Fibroblast of lung (primary cell): ENCODE measurements around the gene MACROD2. TPM values are rescaled to one million over a fixed set of nuclear protein-coding genes. Genes with fewer than 3 reads are reported as not detected.

Experiments
- DNase-seq, 2 donors: peaks; one replicate each; pipeline versions ENCODE4 v3.0.0 to v3.0.0-alpha.2; 2010; ENCODE audit warnings: low read depth in 2 of 2
- H2AFZ ChIP-seq: 2 replicates; pipeline ENCODE4 v1.5.1; 2012; ENCODE audit warnings: low read length, control low read depth, inconsistent platforms
- H3K27ac ChIP-seq: 2 replicates; pipeline ENCODE4 v1.5.1; 2011; ENCODE audit warnings: low read length, control low read depth; ENCODE audit not compliant: insufficient read depth
- H3K27me3 ChIP-seq: 2 replicates; pipeline ENCODE4 v1.5.1; 2011; ENCODE audit warnings: mild to moderate bottlenecking, low read length; ENCODE audit not compliant: control insufficient read depth, insufficient read depth
- H3K36me3 ChIP-seq: 2 replicates; pipeline ENCODE4 v1.5.1; 2011; ENCODE audit warnings: low read length; ENCODE audit not compliant: control insufficient read depth, insufficient read depth
- H3K4me1 ChIP-seq: 2 replicates; pipeline ENCODE4 v1.5.1; 2011; ENCODE audit warnings: low read length; ENCODE audit not compliant: control insufficient read depth, insufficient read depth; ENCODE audit errors: extremely low read depth
- H3K4me2 ChIP-seq: 2 replicates; pipeline ENCODE4 v1.5.1; 2011; ENCODE audit warnings: low read length, control low read depth; ENCODE audit not compliant: insufficient read depth; ENCODE audit errors: extremely low read depth
- H3K4me3 ChIP-seq, 4 experiments: fragments of 200-600 bp in 1 of 4; sonication (generic) in 1 of 4; replicated peaks in 1 of 4; 2 replicates each; pipeline ENCODE4 v1.5.1; 2011 to 2016; ENCODE audit warnings: low read length in 4 of 4, low read depth in 3 of 4, mild to moderate bottlenecking in 3 of 4, control low read depth in 2 of 4, inconsistent platforms in 1 of 4, mixed read lengths in 1 of 4; ENCODE audit not compliant: insufficient read depth in 1 of 4; ENCODE audit errors: control extremely low read depth in 1 of 4
- H3K79me2 ChIP-seq: 2 replicates; pipeline ENCODE4 v1.5.1; 2012; ENCODE audit warnings: mild to moderate bottlenecking, low read length, inconsistent platforms; ENCODE audit not compliant: control insufficient read depth, insufficient read depth
- H3K9ac ChIP-seq: 2 replicates; pipeline ENCODE4 v1.5.1; 2011; ENCODE audit warnings: mild to moderate bottlenecking, low read length, control low read depth; ENCODE audit not compliant: insufficient read depth
- H3K9me3 ChIP-seq: 2 replicates; pipeline ENCODE4 v1.5.1; 2012; ENCODE audit warnings: low read depth, low read length; ENCODE audit not compliant: control insufficient read depth, insufficient read depth
- H4K20me1 ChIP-seq: 2 replicates; pipeline ENCODE4 v1.5.1; 2011; ENCODE audit warnings: low read length; ENCODE audit not compliant: control insufficient read depth, insufficient read depth; ENCODE audit errors: extremely low read depth
- EZH2 ChIP-seq: IDR thresholded peaks from 2 replicates; pipeline ENCODE4 v1.5.1; 2012; ENCODE audit warnings: low read length, control low read depth, mild to moderate bottlenecking; ENCODE audit errors: missing control alignments
- polyA plus RNA-seq, 2 donors: library from polyadenylated mRNA; depleted of rRNA in 1 of 2; stranded (reverse) in 1 of 2; unstranded in 1 of 2; fragments of >200 nt; gene quantifications; 2 replicates each; pipeline ENCODE4 v1.2.1, GENCODE V29; 2011 to 2012; ENCODE audit warnings: missing spikeins in 1 of 2
- total RNA-seq: library from RNA; depleted of rRNA; stranded (reverse); fragments of >200 nt; gene quantifications from 2 replicates; pipeline ENCODE4 v1.2.1, GENCODE V29; 2014
- TF ChIP-seq, protein P1 (sequence below), 2 donors: IDR thresholded peaks in 1 of 2; conservative IDR thresholded peaks in 1 of 2; 1 replicate in 1 of 2; 2 replicates in 1 of 2; pipeline ENCODE4 v1.5.1; 2011 to 2012; ENCODE audit warnings: low read length in 2 of 2, control low read depth in 1 of 2, inconsistent platforms in 1 of 2, low read depth in 1 of 2, mild to moderate bottlenecking in 1 of 2

Gene MACROD2
- total and polyA plus RNA-seq, 2 donors (not counting 1 experiment from before 2014, with no cell fraction given), result 0.54 to 1.7 TPM

DNA sequence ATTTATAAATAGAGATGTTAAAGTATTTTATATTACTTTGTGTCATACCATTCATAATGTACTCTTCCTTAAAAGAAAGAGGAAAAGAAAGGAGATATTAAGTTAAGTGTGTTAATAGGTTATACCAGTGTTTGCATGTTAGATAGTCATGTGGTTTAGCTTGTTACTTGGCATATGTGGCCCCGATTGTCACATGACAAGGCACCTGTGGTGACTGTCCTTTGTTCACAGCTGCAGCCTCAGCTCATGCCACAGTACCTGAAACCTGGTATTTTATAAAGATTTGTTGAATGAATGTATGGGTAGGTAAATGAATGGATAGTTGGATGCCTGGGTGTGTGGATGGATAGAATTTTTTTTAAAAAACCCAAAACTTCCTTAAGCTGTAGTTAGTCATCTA is 648.2 kb downstream of the MACROD2 start:
- no peak overlapping the region for H3K9ac ChIP-seq
- H3K36me3 ChIP-seq, result no peaks in the 10 kb centered on the region
- no peak overlapping the region for H3K4me2 ChIP-seq
- TF ChIP-seq EZH2, result no peak
- TF ChIP-seq, protein P1, sequence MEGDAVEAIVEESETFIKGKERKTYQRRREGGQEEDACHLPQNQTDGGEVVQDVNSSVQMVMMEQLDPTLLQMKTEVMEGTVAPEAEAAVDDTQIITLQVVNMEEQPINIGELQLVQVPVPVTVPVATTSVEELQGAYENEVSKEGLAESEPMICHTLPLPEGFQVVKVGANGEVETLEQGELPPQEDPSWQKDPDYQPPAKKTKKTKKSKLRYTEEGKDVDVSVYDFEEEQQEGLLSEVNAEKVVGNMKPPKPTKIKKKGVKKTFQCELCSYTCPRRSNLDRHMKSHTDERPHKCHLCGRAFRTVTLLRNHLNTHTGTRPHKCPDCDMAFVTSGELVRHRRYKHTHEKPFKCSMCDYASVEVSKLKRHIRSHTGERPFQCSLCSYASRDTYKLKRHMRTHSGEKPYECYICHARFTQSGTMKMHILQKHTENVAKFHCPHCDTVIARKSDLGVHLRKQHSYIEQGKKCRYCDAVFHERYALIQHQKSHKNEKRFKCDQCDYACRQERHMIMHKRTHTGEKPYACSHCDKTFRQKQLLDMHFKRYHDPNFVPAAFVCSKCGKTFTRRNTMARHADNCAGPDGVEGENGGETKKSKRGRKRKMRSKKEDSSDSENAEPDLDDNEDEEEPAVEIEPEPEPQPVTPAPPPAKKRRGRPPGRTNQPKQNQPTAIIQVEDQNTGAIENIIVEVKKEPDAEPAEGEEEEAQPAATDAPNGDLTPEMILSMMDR (conservative IDR thresholded peaks at IDR 0.05 in 1 of 2, IDR thresholded peaks at IDR 0.05 in 1 of 2; ENCODE audit: low read depth in 1 of 2, low read length in 2 of 2), result no peak
- H3K27me3 ChIP-seq, result no peaks in the 10 kb centered on the region
- H4K20me1 ChIP-seq, result no peaks in the 10 kb centered on the region
- no peak overlapping the region for H3K27ac ChIP-seq
- DNase-seq, result no peak
- H3K9me3 ChIP-seq, result no peaks in the 10 kb centered on the region
- no peaks in the 10 kb centered on the region for H3K79me2 ChIP-seq
- H3K4me3 ChIP-seq, result no peak overlapping the region
- no peaks in the 10 kb centered on the region for H3K4me1 ChIP-seq
- no peak overlapping the region for H2AFZ ChIP-seq

DNA sequence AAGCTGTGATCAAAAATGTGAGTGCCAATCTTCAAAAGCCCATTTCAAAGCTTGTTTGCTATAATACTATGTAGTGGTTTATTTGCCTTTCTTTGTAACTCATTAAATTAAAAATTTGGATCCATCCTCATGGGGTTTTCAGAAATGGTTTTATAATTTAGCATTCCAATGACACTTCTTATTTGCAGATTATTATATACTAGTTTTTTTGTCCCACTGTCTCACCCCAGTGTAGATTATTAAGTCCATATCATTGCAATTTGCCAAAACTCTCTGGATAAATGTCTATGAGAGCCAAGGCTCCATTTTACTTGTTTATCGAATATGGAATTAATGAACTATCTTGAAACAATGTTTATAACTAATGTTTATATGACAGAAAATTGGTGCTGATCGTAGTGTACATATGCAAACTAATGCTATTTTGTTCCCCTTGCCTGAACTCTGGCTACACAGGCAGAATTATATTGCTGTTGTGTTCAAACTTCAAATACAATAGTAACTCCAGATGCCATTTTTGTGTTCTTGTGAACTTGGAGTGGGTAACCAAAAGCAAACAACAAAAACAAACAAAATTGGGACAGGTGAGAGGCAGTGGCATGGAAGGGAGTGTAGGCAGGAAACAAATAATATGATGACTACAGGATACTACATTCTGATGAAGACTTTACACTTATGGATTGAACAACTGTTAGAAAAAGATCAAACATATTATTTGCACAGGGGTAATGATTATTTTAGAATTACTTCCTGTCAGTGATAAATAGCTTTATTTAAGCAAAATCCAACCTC is 649.2 kb downstream of the MACROD2 start:
- TF ChIP-seq EZH2, result no peak
- TF ChIP-seq, protein P1 (conservative IDR thresholded peaks at IDR 0.05 in 1 of 2, IDR thresholded peaks at IDR 0.05 in 1 of 2; ENCODE audit: low read depth in 1 of 2, low read length in 2 of 2), result no peak
- H3K27ac ChIP-seq, result no peak overlapping the region
- no peaks in the 10 kb centered on the region for H3K27me3 ChIP-seq
- H3K36me3 ChIP-seq, result no peaks in the 10 kb centered on the region
- no peaks in the 10 kb centered on the region for H3K79me2 ChIP-seq
- no peak overlapping the region for H2AFZ ChIP-seq
- no peak overlapping the region for H3K4me3 ChIP-seq
- H3K4me1 ChIP-seq, result no peaks in the 10 kb centered on the region
- H3K4me2 ChIP-seq, result no peak overlapping the region
- no peak overlapping the region for H3K9ac ChIP-seq
- no peak for DNase-seq
- no peaks in the 10 kb centered on the region for H3K9me3 ChIP-seq
- H4K20me1 ChIP-seq, result no peaks in the 10 kb centered on the region

DNA sequence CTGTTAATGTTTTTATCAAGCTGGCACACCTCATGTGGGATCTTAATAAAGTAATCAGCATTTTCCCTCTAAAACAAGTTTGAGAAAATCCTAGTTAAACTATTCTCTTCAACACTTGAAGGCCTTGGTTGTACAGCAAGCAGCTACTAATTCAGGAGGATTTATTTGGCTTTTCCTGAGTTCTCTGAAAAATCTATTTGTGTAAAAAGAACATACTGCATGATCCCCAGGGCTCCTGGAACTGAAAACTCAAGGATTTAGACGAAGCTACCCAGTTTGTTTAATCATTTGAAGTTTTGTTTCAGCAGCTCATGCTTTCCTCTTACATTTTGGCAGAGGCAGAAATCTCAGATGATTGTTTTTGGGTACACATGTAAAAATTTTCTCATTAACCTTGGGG is 651.7 kb downstream of the MACROD2 start:
- no peak overlapping the region for H3K27ac ChIP-seq
- H3K27me3 ChIP-seq, result no peaks in the 10 kb centered on the region

More for the DNA sequence above, 651.7 kb downstream of the MACROD2 start:
- no peak for DNase-seq
- H2AFZ ChIP-seq, result no peak overlapping the region
- H3K4me2 ChIP-seq, result no peak overlapping the region
- no peaks in the 10 kb centered on the region for H3K36me3 ChIP-seq
- H3K9ac ChIP-seq, result no peak overlapping the region
- no peaks in the 10 kb centered on the region for H3K9me3 ChIP-seq
- H3K79me2 ChIP-seq, result no peaks in the 10 kb centered on the region
- H4K20me1 ChIP-seq, result no peaks in the 10 kb centered on the region
- TF ChIP-seq, protein P1 (conservative IDR thresholded peaks at IDR 0.05 in 1 of 2, IDR thresholded peaks at IDR 0.05 in 1 of 2; ENCODE audit: low read depth in 1 of 2, low read length in 2 of 2), result no peak
- no peak for TF ChIP-seq EZH2
- no peak overlapping the region for H3K4me3 ChIP-seq
- H3K4me1 ChIP-seq, result no peaks in the 10 kb centered on the region
